H9 (cell line): ENCODE measurements around the gene F2R. TPM values are rescaled to one million over a fixed set of nuclear protein-coding genes. Genes with fewer than 3 reads are reported as not detected.

ENCODE experiments used
- DNase-seq: peaks from one replicate; pipeline ENCODE4 v3.0.0-alpha.2; 2017
- H2AFZ ChIP-seq: one replicate; pipeline ENCODE4 v1.6.1; 2013; ENCODE audit warnings: mild to moderate bottlenecking, low read length, control low read depth, moderate library complexity
- H2AK5ac ChIP-seq: 2 replicates; pipeline ENCODE4 v1.6.1; 2013; ENCODE audit warnings: low read length, control low read depth, mixed read lengths; ENCODE audit not compliant: insufficient read length
- H2BK120ac ChIP-seq: one replicate; pipeline ENCODE4 v1.6.1; 2013; ENCODE audit warnings: low read depth, mild to moderate bottlenecking, low read length, control low read depth, inconsistent platforms; ENCODE audit not compliant: poor library complexity, severe bottlenecking
- H2BK12ac ChIP-seq: 2 replicates; pipeline ENCODE4 v1.6.1; 2013; ENCODE audit warnings: low read length, control low read depth, mixed read lengths, low read depth; ENCODE audit not compliant: insufficient read length
- H2BK15ac ChIP-seq: 2 replicates; pipeline ENCODE4 v1.6.1; 2013; ENCODE audit warnings: low read depth, low read length, control low read depth
- H2BK20ac ChIP-seq: one replicate; pipeline ENCODE4 v1.6.1; 2013; ENCODE audit warnings: low read depth, mild to moderate bottlenecking, low read length, control low read depth, inconsistent platforms; ENCODE audit not compliant: poor library complexity, severe bottlenecking
- H2BK5ac ChIP-seq: 2 replicates; pipeline ENCODE4 v1.6.1; 2013; ENCODE audit warnings: low read length, control low read depth, mixed read lengths; ENCODE audit not compliant: insufficient read length
- H3K14ac ChIP-seq: 2 replicates; pipeline ENCODE4 v1.6.1; 2013; ENCODE audit warnings: low read length, control low read depth; ENCODE audit not compliant: insufficient read depth
- H3K18ac ChIP-seq: 2 replicates; pipeline ENCODE4 v1.6.1; 2013; ENCODE audit warnings: low read depth, mild to moderate bottlenecking, mixed read lengths, low read length, control low read depth; ENCODE audit not compliant: insufficient read length
- H3K23ac ChIP-seq: 2 replicates; pipeline ENCODE4 v1.6.1; 2013; ENCODE audit warnings: low read length, control low read depth, mixed read lengths, low read depth; ENCODE audit not compliant: insufficient read length
- H3K23me2 ChIP-seq: 2 replicates; pipeline ENCODE4 v1.6.1; 2013; ENCODE audit warnings: low read depth, mild to moderate bottlenecking, mixed read lengths, low read length, control low read depth; ENCODE audit not compliant: insufficient read length, poor library complexity, severe bottlenecking
- H3K27ac ChIP-seq: 2 replicates; pipeline ENCODE4 v1.5.1; 2013; ENCODE audit warnings: low read length, control low read depth, mixed read lengths, low read depth; ENCODE audit not compliant: insufficient read length
- H3K27me3 ChIP-seq: 2 replicates; pipeline ENCODE4 v1.6.1; 2013; ENCODE audit warnings: low read length, control low read depth, inconsistent platforms; ENCODE audit not compliant: insufficient read depth
- H3K4ac ChIP-seq: 2 replicates; pipeline ENCODE4 v1.6.1; 2013; ENCODE audit warnings: low read depth, mild to moderate bottlenecking, control low read depth, inconsistent platforms, low read length, moderate library complexity
- H3K4me1 ChIP-seq: 2 replicates; pipeline ENCODE4 v1.6.1; 2013; ENCODE audit warnings: low read length, control low read depth, inconsistent platforms; ENCODE audit not compliant: insufficient read depth
- H3K4me2 ChIP-seq: 2 replicates; pipeline ENCODE4 v1.6.1; 2013; ENCODE audit warnings: low read length, control low read depth, mixed read lengths; ENCODE audit not compliant: insufficient read length, insufficient read depth
- H3K56ac ChIP-seq: 2 replicates; pipeline ENCODE4 v1.6.1; 2013; ENCODE audit warnings: low read depth, mild to moderate bottlenecking, mixed read lengths, low read length, control low read depth; ENCODE audit not compliant: insufficient read length
- H3K79me1 ChIP-seq: 2 replicates; pipeline ENCODE4 v1.6.1; 2013; ENCODE audit warnings: low read depth, mild to moderate bottlenecking, moderate library complexity, low read length, control low read depth, inconsistent platforms; ENCODE audit not compliant: insufficient read depth, poor library complexity, severe bottlenecking
- H3K79me2 ChIP-seq: 2 replicates; pipeline ENCODE4 v1.6.1; 2013; ENCODE audit warnings: low read length, control low read depth, inconsistent platforms; ENCODE audit not compliant: insufficient read depth
- H3K9ac ChIP-seq: 2 replicates; pipeline ENCODE4 v1.6.1; 2013; ENCODE audit warnings: low read length, control low read depth, mixed read lengths; ENCODE audit not compliant: insufficient read length; ENCODE audit errors: extremely low read depth
- H3K9me3 ChIP-seq: one replicate; pipeline ENCODE4 v1.6.1; 2013; ENCODE audit warnings: low read depth, low read length, inconsistent platforms; ENCODE audit not compliant: control insufficient read depth
- H3T11ph ChIP-seq: one replicate; pipeline ENCODE4 v1.6.1; 2013; ENCODE audit warnings: mild to moderate bottlenecking, low read length, control low read depth, inconsistent platforms
- H4K20me1 ChIP-seq: one replicate; pipeline ENCODE4 v1.6.1; 2013; ENCODE audit not compliant: control insufficient read depth, insufficient read length, insufficient read depth
- H4K5ac ChIP-seq: 2 replicates; pipeline ENCODE4 v1.6.1; 2013; ENCODE audit warnings: low read depth, mild to moderate bottlenecking, mixed read lengths, low read length, control low read depth; ENCODE audit not compliant: insufficient read length
- H4K8ac ChIP-seq: replicated peaks from 2 replicates; pipeline ENCODE4 v1.6.1; 2013; ENCODE audit warnings: low read length, control low read depth, mixed read lengths, low read depth; ENCODE audit not compliant: insufficient read length
- H4K91ac ChIP-seq: 2 replicates; pipeline ENCODE4 v1.6.1; 2013; ENCODE audit warnings: low read depth, mild to moderate bottlenecking, moderate library complexity, mixed read lengths, low read length, control low read depth; ENCODE audit not compliant: insufficient read length
- H3K27ac Mint-ChIP-seq, 3 experiments: 2 replicates in 2 of 3; 3 replicates in 1 of 3; pipeline ENCODE4 v1.8.0; 2020 to 2021; ENCODE audit warnings: mixed read lengths in 3 of 3, mild to moderate bottlenecking in 1 of 3, moderate library complexity in 1 of 3
- H3K27me3 Mint-ChIP-seq: 2 replicates; pipeline ENCODE4 v1.8.0; 2021; ENCODE audit warnings: low read depth, mild to moderate bottlenecking, moderate library complexity, mixed read lengths
- H3K36me3 Mint-ChIP-seq, 3 experiments: 2 replicates in 2 of 3; 3 replicates in 1 of 3; pipeline ENCODE4 v1.8.0; 2020 to 2021; ENCODE audit warnings: low read depth in 3 of 3, mixed read lengths in 3 of 3; ENCODE audit not compliant: insufficient read depth in 1 of 3
- H3K4me1 Mint-ChIP-seq, 2 experiments: 2 replicates each; pipeline ENCODE4 v1.8.0; 2020; ENCODE audit warnings: mixed read lengths in 2 of 2
- H3K4me3 Mint-ChIP-seq, 2 experiments: 2 replicates in 1 of 2; 3 replicates in 1 of 2; pipeline ENCODE4 v1.8.0; 2020 to 2021; ENCODE audit warnings: mild to moderate bottlenecking in 2 of 2, mixed read lengths in 2 of 2, moderate library complexity in 1 of 2
- H3K9me3 Mint-ChIP-seq, 2 experiments: 2 replicates in 1 of 2; 3 replicates in 1 of 2; pipeline ENCODE4 v1.8.0; 2020; ENCODE audit warnings: mild to moderate bottlenecking in 2 of 2, mixed read lengths in 2 of 2, moderate library complexity in 1 of 2
- WGBS: extraction: QIAGEN DNeasy Blood & Tissue Kit; methylation state at CpG from one replicate; pipeline ENCODE4 v1.1.7; 2013; ENCODE audit warnings: missing lambda C conversion rate, low lambda C conversion rate, mixed read lengths; ENCODE audit not compliant: insufficient read length; ENCODE audit errors: extremely low coverage; 5-methylcytosine and 5-hydroxymethylcytosine counted together
- total RNA-seq: library from RNA; stranded (reverse); gene quantifications from 2 replicates; pipeline ENCODE4 v1.2.1, GENCODE V29; 2021
- TF ChIP-seq, protein P1 (sequence below): fragments of 200-600 bp; sonication (generic); conservative IDR thresholded peaks from 3 replicates; pipeline ENCODE4 v1.8.0; 2021; ENCODE audit warnings: antibody characterized with exemption, mild to moderate bottlenecking

F2R gene
- total RNA-seq, 1 experiment from 2014 or later = 14.8 TPM

DNA sequence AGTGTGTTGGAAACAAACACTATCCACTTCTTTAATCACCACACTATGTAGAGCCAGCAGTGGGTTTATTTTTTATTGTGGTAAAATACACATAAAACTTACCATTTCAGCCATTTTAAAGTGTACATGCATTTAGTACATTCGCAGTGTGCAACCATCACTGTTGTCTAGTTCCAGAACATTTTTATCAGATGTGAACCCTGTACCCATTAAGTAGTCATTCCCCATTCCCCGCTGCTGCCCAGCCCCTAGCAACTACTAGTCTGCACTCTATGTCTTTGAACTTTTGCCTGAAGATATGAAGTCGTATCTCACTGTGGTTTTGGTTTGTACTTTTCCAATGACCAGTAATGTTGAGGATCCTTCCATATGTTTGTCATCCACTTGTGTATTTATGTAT, 30.2 kb upstream of the F2R start:
- Mint-ChIP-seq H3K9me3 (no peaks in the 10 kb centered on the region), H3K4me3 (no peak overlapping the region), H3K36me3 (peaks cover 0 to 12% (median 0%) of the 10 kb centered on the region in 3 experiments; a peak in 3 of 7 replicates), H3K27ac (no peak overlapping the region), H3K4me1 (no peaks in the 10 kb centered on the region), H3K27me3 (no peaks in the 10 kb centered on the region)
- H3K18ac ChIP-seq = no peak overlapping the region
- no peaks in the 10 kb centered on the region for H4K20me1 ChIP-seq
- H4K91ac ChIP-seq = no peak overlapping the region
- no peak overlapping the region for H2BK120ac ChIP-seq
- H3K4me1 ChIP-seq = no peaks in the 10 kb centered on the region
- no peak overlapping the region for H3T11ph ChIP-seq
- H3K27me3 ChIP-seq = no peaks in the 10 kb centered on the region
- no peaks in the 10 kb centered on the region for H3K79me1 ChIP-seq
- no peaks in the 10 kb centered on the region for H3K79me2 ChIP-seq
- no peak overlapping the region for H3K23ac ChIP-seq
- no peak overlapping the region for H3K56ac ChIP-seq
- no peak overlapping the region for H3K4ac ChIP-seq
- H3K4me2 ChIP-seq = no peak overlapping the region
- no peak overlapping the region for H3K27ac ChIP-seq
- no peak overlapping the region for H2BK15ac ChIP-seq
- no peak overlapping the region for H2AK5ac ChIP-seq
- DNase-seq = no peak
- no peaks in the 10 kb centered on the region for H3K23me2 ChIP-seq
- H2BK12ac ChIP-seq = no peak overlapping the region
- H3K9me3 ChIP-seq = no peaks in the 10 kb centered on the region
- no peak overlapping the region for H2BK5ac ChIP-seq
- H3K9ac ChIP-seq = no peak overlapping the region
- H3K14ac ChIP-seq = no peak overlapping the region
- no peak overlapping the region for H2AFZ ChIP-seq
- no peak overlapping the region for H4K8ac ChIP-seq
- no peak overlapping the region for H4K5ac ChIP-seq
- no CpG with 5 or more reads among the region's 3 CpGs for WGBS
- H2BK20ac ChIP-seq = no peak overlapping the region
- TF ChIP-seq, protein P1, sequence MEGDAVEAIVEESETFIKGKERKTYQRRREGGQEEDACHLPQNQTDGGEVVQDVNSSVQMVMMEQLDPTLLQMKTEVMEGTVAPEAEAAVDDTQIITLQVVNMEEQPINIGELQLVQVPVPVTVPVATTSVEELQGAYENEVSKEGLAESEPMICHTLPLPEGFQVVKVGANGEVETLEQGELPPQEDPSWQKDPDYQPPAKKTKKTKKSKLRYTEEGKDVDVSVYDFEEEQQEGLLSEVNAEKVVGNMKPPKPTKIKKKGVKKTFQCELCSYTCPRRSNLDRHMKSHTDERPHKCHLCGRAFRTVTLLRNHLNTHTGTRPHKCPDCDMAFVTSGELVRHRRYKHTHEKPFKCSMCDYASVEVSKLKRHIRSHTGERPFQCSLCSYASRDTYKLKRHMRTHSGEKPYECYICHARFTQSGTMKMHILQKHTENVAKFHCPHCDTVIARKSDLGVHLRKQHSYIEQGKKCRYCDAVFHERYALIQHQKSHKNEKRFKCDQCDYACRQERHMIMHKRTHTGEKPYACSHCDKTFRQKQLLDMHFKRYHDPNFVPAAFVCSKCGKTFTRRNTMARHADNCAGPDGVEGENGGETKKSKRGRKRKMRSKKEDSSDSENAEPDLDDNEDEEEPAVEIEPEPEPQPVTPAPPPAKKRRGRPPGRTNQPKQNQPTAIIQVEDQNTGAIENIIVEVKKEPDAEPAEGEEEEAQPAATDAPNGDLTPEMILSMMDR = no peak
